ENCODE data around the gene FAM107B.

The FAM107B gene

DNA sequence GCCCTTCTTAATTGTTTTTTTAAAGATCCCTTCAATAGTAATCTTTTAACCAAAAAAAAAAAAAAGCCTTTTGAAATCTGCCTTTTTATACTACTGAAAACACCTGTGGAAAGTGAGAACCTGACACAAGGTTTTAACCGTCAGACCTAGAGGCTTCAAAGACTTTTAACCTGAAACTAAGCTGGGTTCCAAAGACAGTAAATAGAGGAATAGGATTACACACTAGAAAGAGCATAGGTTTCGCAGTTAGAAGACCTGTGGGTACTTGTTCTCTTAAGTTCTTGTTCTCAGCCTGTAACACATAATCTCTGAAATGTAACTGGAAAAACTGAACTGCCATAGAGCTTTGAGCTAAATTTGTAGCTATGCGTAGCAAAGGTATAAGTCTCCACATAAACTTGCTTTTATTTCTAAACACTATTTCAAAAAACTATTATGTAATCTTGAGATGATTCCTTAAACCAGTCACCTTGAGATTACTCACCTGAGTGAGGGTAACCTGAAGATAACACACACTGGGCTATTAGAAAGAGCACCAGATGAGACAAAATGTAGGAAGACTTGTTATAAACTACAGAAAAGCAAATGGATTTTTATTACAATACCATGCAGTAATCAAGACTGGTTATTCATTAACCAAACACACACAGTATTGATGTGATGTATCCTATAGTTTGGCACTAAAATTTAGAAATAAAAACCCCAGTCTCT is 247.4 kb downstream of the FAM107B start:
- Histone ChIP-seq H3K4me3 (ENCODE audit: low read depth in 1 of 2, low read length in 1 of 2) (no peak overlapping the region), H3K36me3 (peaks cover 41% of the 10 kb centered on the region)

DNA sequence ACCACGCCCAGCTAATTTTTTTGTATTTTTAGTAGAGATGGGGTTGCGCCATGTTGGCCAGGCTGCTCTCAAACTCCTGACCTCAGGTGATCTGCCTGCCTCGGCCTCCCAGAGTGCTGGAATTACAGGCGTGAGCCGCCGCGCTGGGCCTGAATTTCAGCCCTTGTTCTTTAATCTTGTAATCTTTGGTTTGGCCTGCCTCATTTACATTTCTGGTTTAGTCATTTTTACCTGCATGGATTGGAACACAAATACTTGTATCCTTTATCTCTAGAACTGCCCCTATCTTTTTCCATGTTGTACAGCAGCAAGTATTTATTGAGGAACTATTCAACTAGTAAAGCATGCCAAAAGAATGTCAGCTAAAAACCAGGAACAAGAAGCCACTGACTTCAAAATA is 248.4 kb downstream of the FAM107B start:
- peaks cover 46% of the 10 kb centered on the region for H3K36me3 ChIP-seq
- no peaks in the 10 kb centered on the region for H3K27me3 ChIP-seq
- H3K4me3 ChIP-seq (ENCODE audit: low read depth in 1 of 2, low read length in 1 of 2), result no peak overlapping the region
- no peak for TF ChIP-seq CTCF (IDR thresholded peaks at IDR 0.05)
- H3K9me3 ChIP-seq, result no peaks in the 10 kb centered on the region
- peaks cover 23 to 24% of the 10 kb centered on the region in 2 experiments for H3K4me1 ChIP-seq (ENCODE audit: control insufficient read depth in 1 of 2, insufficient read depth in 1 of 2, low read depth in 1 of 2, low read length in 1 of 2)
- peak overlapping the region; percentile 66 for H3K27ac ChIP-seq

More for the DNA sequence above, 247.4 kb downstream of the FAM107B start:
- H3K27me3 ChIP-seq, result no peaks in the 10 kb centered on the region
- no peaks in the 10 kb centered on the region for H3K9me3 ChIP-seq
- peaks cover 23 to 24% of the 10 kb centered on the region in 2 experiments for H3K4me1 ChIP-seq (ENCODE audit: control insufficient read depth in 1 of 2, insufficient read depth in 1 of 2, low read depth in 1 of 2, low read length in 1 of 2)
- TF ChIP-seq CTCF (IDR thresholded peaks at IDR 0.05), result no peak
- peak overlapping the region; percentile 54 for H3K27ac ChIP-seq

GRCh38 chr10:14524691-14525324 is 249.9 kb downstream of the FAM107B start:
- no peaks in the 10 kb centered on the region for H3K9me3 ChIP-seq
- H3K4me3 ChIP-seq (ENCODE audit: low read depth in 1 of 2, low read length in 1 of 2), result no peak overlapping the region
- no peaks in the 10 kb centered on the region for H3K27me3 ChIP-seq
- H3K36me3 ChIP-seq, result peaks cover 53% of the 10 kb centered on the region
- peaks cover 23 to 24% of the 10 kb centered on the region in 2 experiments for H3K4me1 ChIP-seq (ENCODE audit: control insufficient read depth in 1 of 2, insufficient read depth in 1 of 2, low read depth in 1 of 2, low read length in 1 of 2)
- TF ChIP-seq CTCF (IDR thresholded peaks at IDR 0.05), result no peak
- H3K27ac ChIP-seq, result peak overlapping the region; percentile 66

DNA sequence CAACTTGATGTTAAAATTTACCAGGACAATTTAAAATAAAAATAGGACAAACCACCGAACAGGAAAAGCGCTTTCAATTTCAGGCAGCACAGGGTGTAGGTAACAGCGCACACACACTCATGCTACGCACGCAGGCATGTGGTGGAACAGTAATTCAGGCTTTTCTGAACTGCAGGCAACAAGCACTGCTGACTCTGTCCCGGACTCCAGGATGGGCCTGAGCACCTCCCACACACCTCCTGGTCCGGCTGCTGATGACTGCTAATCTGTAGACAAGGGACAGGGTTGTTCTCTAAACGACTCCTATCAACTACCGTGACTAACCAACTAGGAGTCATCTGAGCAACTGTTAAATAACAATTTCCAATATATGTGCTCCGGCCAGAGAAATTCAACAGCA is 251.4 kb downstream of the FAM107B start:
- no peaks in the 10 kb centered on the region for H3K27me3 ChIP-seq
- H3K27ac ChIP-seq, result peak overlapping the region; percentile 66
- no peaks in the 10 kb centered on the region for H3K9me3 ChIP-seq
- no peak for TF ChIP-seq CTCF (IDR thresholded peaks at IDR 0.05)
- H3K36me3 ChIP-seq, result peaks cover 52% of the 10 kb centered on the region
- H3K4me3 ChIP-seq (ENCODE audit: low read depth in 1 of 2, low read length in 1 of 2), result no peak overlapping the region
- peaks cover 23 to 24% of the 10 kb centered on the region in 2 experiments for H3K4me1 ChIP-seq (ENCODE audit: control insufficient read depth in 1 of 2, insufficient read depth in 1 of 2, low read depth in 1 of 2, low read length in 1 of 2)

- no peak overlapping the region for H3K4me3 ChIP-seq (ENCODE audit: low read depth in 1 of 2, low read length in 1 of 2)
- TF ChIP-seq CTCF (IDR thresholded peaks at IDR 0.05), result no peak
- no peaks in the 10 kb centered on the region for H3K27me3 ChIP-seq
- H3K9me3 ChIP-seq, result no peaks in the 10 kb centered on the region
- peak overlapping the region; percentile 51 for H3K27ac ChIP-seq
- H3K36me3 ChIP-seq, result peaks cover 46% of the 10 kb centered on the region
- H3K4me1 ChIP-seq (ENCODE audit: control insufficient read depth in 1 of 2, insufficient read depth in 1 of 2, low read depth in 1 of 2, low read length in 1 of 2), result peaks cover 15 to 16% of the 10 kb centered on the region in 2 experiments
Measured at GRCh38 chr10:14519785-14520184, 254.9 kb downstream of the FAM107B start.
